Activated CD4-positive, alpha-beta T cell treated with anti-CD3 and anti-CD28 coated beads for 36 hours (primary cell): Measurements from ENCODE around the gene KRT2. TPM values are rescaled to one million over a fixed set of nuclear protein-coding genes. Genes with fewer than 3 reads are reported as not detected.

Source experiments
- ATAC-seq: fragments of 200-7000 bp; cut with Tn5 transposase; one replicate; pipeline ENCODE4 v1.10.0; 2021; ENCODE audit warnings: mild to moderate bottlenecking, moderate library complexity
- CTCF ChIA-PET: fragments of 350-600 bp; sonication (Branson Sonifier 250); formaldehyde crosslinking; loops from one replicate; lab custom pipeline; 2021; ENCODE audit warnings: antibody characterized with exemption; lab: Charles Lee
- POLR2A ChIA-PET: fragments of 350-600 bp; sonication (Branson Sonifier 250); formaldehyde crosslinking; loops from one replicate; lab custom pipeline; 2021; ENCODE audit warnings: antibody characterized with exemption, inconsistent platforms; lab: Charles Lee
- DNase-seq: peaks from one replicate; pipeline ENCODE4 v3.0.0-alpha.2; 2020
- H3K27ac Mint-ChIP-seq: one replicate; pipeline ENCODE4 v1.8.0; 2021; ENCODE audit warnings: mixed read lengths
- H3K27me3 Mint-ChIP-seq: one replicate; pipeline ENCODE4 v1.8.0; 2021; ENCODE audit warnings: mixed read lengths
- H3K36me3 Mint-ChIP-seq: one replicate; pipeline ENCODE4 v1.8.0; 2021; ENCODE audit warnings: low read depth, mixed read lengths
- H3K4me1 Mint-ChIP-seq: one replicate; pipeline ENCODE4 v1.8.0; 2021; ENCODE audit warnings: mixed read lengths
- H3K4me3 Mint-ChIP-seq: one replicate; pipeline ENCODE4 v1.8.0; 2021; ENCODE audit warnings: mild to moderate bottlenecking, moderate library complexity, mixed read lengths
- H3K9me3 Mint-ChIP-seq: one replicate; pipeline ENCODE4 v1.8.0; 2021; ENCODE audit warnings: low read depth, mixed read lengths
- intact Hi-C, 2 experiments: fragments of 100-400 bp; cut with DNase I in 1 of 2; cut with micrococcal nuclease in 1 of 2; formaldehyde crosslinking; loops; one replicate each; pipeline versions ENCODE4 v1.14.2 to v1.15.1; 2022 to 2024; cut with DNase I, micrococcal nuclease
- total RNA-seq, 2 experiments: library from RNA; stranded (reverse); gene quantifications; one replicate each; pipeline ENCODE4 v1.2.3, GENCODE V29; 2021

KRT2 gene
- total RNA-seq, 2 experiments from 2014 or later = not detected

GRCh38 chr12:52662093-52662917, 10.3 kb upstream of the KRT2 start:
- DNase-seq = no peak
- Mint-ChIP-seq H3K4me1 (no peaks in the 10 kb centered on the region), H3K27me3 (no peaks in the 10 kb centered on the region), H3K36me3 (no peaks in the 10 kb centered on the region), H3K27ac (no peak overlapping the region), H3K4me3 (no peak overlapping the region), H3K9me3 (no peaks in the 10 kb centered on the region)
- ChIA-PET POLR2A (no interaction called here), CTCF (interaction anchor here (0.7 kb wide), 1 partner anchor 208 kb away, joined by 3 read pairs; no protein-coding TSS in a partner anchor)
- intact Hi-C loops = no loop called here
- ATAC-seq = no peak

DNA sequence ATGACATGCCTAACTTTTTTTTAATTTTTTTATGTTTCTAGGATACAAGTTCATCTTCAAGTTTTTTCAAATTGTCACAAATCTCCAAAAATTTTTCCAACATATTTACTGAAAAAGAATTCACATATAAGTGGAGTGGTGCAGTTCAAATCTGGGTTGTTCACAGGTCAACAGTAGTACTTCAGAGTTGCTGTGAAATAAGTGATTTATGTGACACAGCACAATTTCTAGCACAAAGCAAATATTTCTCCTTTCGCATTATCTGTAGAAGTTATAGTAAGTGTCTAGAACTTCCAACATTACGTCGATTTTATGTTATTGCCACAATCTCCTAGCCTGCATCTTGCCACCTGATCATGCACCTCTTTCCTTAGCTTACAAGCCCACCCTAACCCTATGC, 9.7 kb upstream of the KRT2 start:
- H3K27me3 Mint-ChIP-seq = no peaks in the 10 kb centered on the region
- H3K36me3 Mint-ChIP-seq = no peaks in the 10 kb centered on the region
- H3K27ac Mint-ChIP-seq = no peak overlapping the region
- H3K4me1 Mint-ChIP-seq = peaks cover 2% of the 10 kb centered on the region
- CTCF ChIA-PET = interaction anchor here (0.7 kb wide), 1 partner anchor 209 kb away, joined by 3 read pairs; no protein-coding TSS in a partner anchor
- no peak overlapping the region for H3K4me3 Mint-ChIP-seq
- DNase-seq (no peak), ATAC-seq (no peak)
- H3K9me3 Mint-ChIP-seq = no peaks in the 10 kb centered on the region
- POLR2A ChIA-PET = no interaction called here
- intact Hi-C loops = no loop called here

GRCh38 chr12:52660934-52661499, 9.0 kb upstream of the KRT2 start:
- no peak overlapping the region for H3K4me3 Mint-ChIP-seq
- DNase-seq = no peak
- intact Hi-C loops = no loop called here
- CTCF ChIA-PET = interaction anchor here (1.3 kb wide), 1 partner anchor 204 kb away, joined by 4 read pairs; no protein-coding TSS in a partner anchor
- H3K27ac Mint-ChIP-seq = no peak overlapping the region
- POLR2A ChIA-PET = interaction anchor here (0.6 kb wide), 1 partner anchor 1837 kb away, joined by 5 read pairs; no protein-coding TSS in a partner anchor
- H3K36me3 Mint-ChIP-seq = no peaks in the 10 kb centered on the region
- peaks cover 6% of the 10 kb centered on the region for H3K4me1 Mint-ChIP-seq
- H3K9me3 Mint-ChIP-seq = no peaks in the 10 kb centered on the region
- no peaks in the 10 kb centered on the region for H3K27me3 Mint-ChIP-seq
- ATAC-seq = no peak

DNA sequence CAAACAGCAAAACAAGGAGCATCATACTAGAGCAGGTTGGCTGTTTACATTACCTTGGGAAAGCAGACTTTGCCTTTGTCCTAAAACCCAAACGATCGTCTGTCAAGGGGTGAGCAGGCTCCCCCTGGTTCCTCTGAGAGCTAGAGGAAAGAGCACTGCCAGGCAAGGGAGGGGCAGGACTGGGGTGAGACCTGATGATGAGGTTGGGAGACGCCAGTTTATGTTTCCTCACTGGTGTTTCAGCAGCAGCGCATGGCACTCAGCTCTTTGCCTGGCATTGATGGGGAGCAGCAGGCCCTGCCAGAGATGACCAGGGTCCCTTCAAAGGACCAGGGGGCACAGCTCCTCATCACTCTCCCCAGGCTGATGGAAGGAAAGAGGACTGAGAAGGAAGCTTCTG, 7.9 kb upstream of the KRT2 start:
- ATAC-seq (no peak), DNase-seq (no peak)
- CTCF ChIA-PET = interaction anchor here (0.7 to 1.3 kb wide), 2 partner anchors 206 to 312 kb away, joined by 4 read pairs; no protein-coding TSS in a partner anchor
- intact Hi-C loops = no loop called here
- no peak overlapping the region for H3K4me3 Mint-ChIP-seq
- H3K27ac Mint-ChIP-seq = no peak overlapping the region
- POLR2A ChIA-PET = interaction anchor here (0.9 kb wide), 1 partner anchor 75 kb away, joined by 4 read pairs; no protein-coding TSS in a partner anchor
- H3K4me1 Mint-ChIP-seq = peaks cover 9% of the 10 kb centered on the region
- no peaks in the 10 kb centered on the region for H3K9me3 Mint-ChIP-seq
- H3K36me3 Mint-ChIP-seq = no peaks in the 10 kb centered on the region
- no peaks in the 10 kb centered on the region for H3K27me3 Mint-ChIP-seq

DNA sequence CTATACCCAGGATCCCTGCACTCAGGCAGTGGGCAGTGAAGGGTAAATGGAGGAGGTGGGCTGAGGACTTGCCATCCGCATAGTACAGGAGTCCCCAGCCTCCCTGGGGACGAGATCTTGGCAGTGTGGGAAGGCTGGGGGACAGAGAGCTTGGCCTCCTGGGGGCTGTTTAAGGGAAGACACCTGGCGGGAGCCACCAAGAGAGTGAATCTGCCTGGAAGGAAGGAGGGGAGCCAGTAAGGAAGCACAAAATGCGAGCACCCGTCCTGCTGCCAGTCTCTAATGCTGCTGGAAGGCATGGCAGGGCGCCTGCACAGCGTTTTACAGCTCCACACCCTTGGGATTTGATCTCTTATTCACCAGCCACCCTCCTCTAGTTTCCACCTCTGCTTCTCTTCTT, 7.4 kb upstream of the KRT2 start:
- intact Hi-C loops = no loop called here
- no peak for ATAC-seq
- H3K9me3 Mint-ChIP-seq = no peaks in the 10 kb centered on the region
- ChIA-PET CTCF (interaction anchor here (0.7 kb wide), 1 partner anchor 311 kb away, joined by 4 read pairs; no protein-coding TSS in a partner anchor), POLR2A (interaction anchor here (0.9 kb wide), 1 partner anchor 75 kb away, joined by 4 read pairs; no protein-coding TSS in a partner anchor)
- no peaks in the 10 kb centered on the region for H3K27me3 Mint-ChIP-seq
- no peak for DNase-seq
- no peaks in the 10 kb centered on the region for H3K36me3 Mint-ChIP-seq
- no peak overlapping the region for H3K4me3 Mint-ChIP-seq
- H3K27ac Mint-ChIP-seq = no peak overlapping the region
- peaks cover 12% of the 10 kb centered on the region for H3K4me1 Mint-ChIP-seq

GRCh38 chr12:52658196-52658595, 6.2 kb upstream of the KRT2 start:
- Mint-ChIP-seq H3K27ac (no peak overlapping the region), H3K4me3 (no peak overlapping the region), H3K4me1 (peaks cover 12% of the 10 kb centered on the region), H3K36me3 (no peaks in the 10 kb centered on the region), H3K27me3 (no peaks in the 10 kb centered on the region), H3K9me3 (no peaks in the 10 kb centered on the region)
- DNase-seq = no peak
- intact Hi-C loops = no loop called here
- POLR2A ChIA-PET = no interaction called here
- no peak for ATAC-seq
- CTCF ChIA-PET = no interaction called here

GRCh38 chr12:52657250-52657902, 5.4 kb upstream of the KRT2 start:
- ATAC-seq (no peak), DNase-seq (no peak)
- ChIA-PET POLR2A (no interaction called here), CTCF (interaction anchor here (0.6 to 0.7 kb wide), 2 partner anchors 82 to 202 kb away, joined by 3 read pairs; no protein-coding TSS in a partner anchor)
- Mint-ChIP-seq H3K4me3 (no peak overlapping the region), H3K27ac (no peak overlapping the region), H3K36me3 (no peaks in the 10 kb centered on the region), H3K27me3 (no peaks in the 10 kb centered on the region), H3K9me3 (no peaks in the 10 kb centered on the region), H3K4me1 (peaks cover 12% of the 10 kb centered on the region)
- intact Hi-C loops = no loop called here

DNA sequence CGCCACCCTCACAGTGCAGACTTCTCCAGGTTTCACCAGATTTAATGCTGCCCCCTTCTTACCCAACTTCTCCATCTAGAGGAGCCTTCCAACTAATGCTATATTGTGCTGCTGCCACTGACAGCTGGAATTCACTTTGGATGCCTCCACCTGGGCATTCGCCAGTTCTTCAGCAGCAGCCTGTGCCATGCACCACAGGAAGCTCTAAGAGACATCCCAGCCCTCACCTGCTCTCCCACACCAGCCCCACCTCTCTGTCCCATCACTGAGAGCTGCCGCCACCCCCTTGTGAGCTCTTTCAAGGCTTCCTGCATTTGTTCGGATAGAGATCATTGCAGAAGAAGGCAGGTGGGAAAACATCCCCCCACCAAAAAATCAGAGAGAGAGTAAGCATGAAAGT, 4.6 kb upstream of the KRT2 start:
- Mint-ChIP-seq H3K4me3 (no peak overlapping the region), H3K27me3 (no peaks in the 10 kb centered on the region), H3K4me1 (peaks cover 12% of the 10 kb centered on the region), H3K9me3 (no peaks in the 10 kb centered on the region), H3K36me3 (no peaks in the 10 kb centered on the region), H3K27ac (no peak overlapping the region)
- ChIA-PET CTCF (interaction anchor here (0.7 kb wide), 2 partner anchors 9 to 78 kb away, joined by 3 to 4 read pairs; no protein-coding TSS in a partner anchor), POLR2A (no interaction called here)
- no peak for ATAC-seq
- intact Hi-C loops = no loop called here
- DNase-seq = no peak

DNA sequence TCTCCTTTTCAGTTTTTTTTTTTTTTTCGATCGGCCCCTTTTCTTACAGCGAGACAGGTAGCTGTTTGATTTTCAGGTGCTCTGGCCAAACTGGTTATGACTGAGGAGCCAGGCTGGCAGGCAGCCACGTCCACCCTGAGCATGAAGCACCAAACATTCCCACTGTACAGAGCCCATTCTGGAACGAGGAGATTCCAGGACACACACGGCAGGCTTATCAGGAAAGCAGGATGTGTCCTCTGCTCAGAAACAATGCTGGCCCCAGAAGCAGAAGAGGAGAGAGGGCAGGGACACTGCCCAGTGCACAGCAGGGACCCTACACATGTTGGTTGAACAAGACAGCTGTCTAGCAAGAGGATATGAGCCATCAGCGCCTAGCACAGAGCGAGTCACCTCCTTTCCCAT, 3.7 kb upstream of the KRT2 start:
- Mint-ChIP-seq H3K27ac (no peak overlapping the region), H3K4me3 (no peak overlapping the region), H3K4me1 (peaks cover 12% of the 10 kb centered on the region), H3K27me3 (no peaks in the 10 kb centered on the region), H3K9me3 (no peaks in the 10 kb centered on the region), H3K36me3 (no peaks in the 10 kb centered on the region)
- POLR2A ChIA-PET = no interaction called here
- no peak for DNase-seq
- no peak for ATAC-seq
- CTCF ChIA-PET = interaction anchor here (0.7 kb wide), 2 partner anchors 10 to 77 kb away, joined by 3 to 4 read pairs; no protein-coding TSS in a partner anchor
- intact Hi-C loops = no loop called here

DNA sequence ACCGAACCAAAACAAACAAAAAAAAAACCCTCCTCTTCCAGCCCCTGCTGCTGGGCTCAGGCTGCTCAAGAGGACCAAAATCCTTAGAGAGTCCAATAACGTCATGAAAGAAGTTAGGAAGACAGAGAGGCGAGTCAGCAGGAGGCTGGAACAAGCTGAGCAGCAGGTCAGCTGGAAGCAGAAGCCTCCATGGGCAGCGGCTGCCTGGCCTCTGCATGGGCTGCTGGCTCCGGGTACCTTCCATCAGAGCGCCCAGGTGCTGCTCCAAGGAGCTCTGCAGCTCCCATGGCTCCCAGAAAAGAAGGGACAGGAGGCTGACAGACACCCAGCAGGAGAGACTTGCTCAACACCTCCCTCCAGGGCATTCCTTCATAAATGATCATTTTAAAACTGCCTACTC, 3.2 kb upstream of the KRT2 start:
- no peaks in the 10 kb centered on the region for H3K27me3 Mint-ChIP-seq
- no peak overlapping the region for H3K4me3 Mint-ChIP-seq
- H3K9me3 Mint-ChIP-seq = no peaks in the 10 kb centered on the region
- ChIA-PET POLR2A (no interaction called here), CTCF (no interaction called here)
- no peaks in the 10 kb centered on the region for H3K36me3 Mint-ChIP-seq
- H3K27ac Mint-ChIP-seq = no peak overlapping the region
- intact Hi-C loops = no loop called here
- no peak for DNase-seq
- no peak for ATAC-seq
- peaks cover 13% of the 10 kb centered on the region for H3K4me1 Mint-ChIP-seq

DNA sequence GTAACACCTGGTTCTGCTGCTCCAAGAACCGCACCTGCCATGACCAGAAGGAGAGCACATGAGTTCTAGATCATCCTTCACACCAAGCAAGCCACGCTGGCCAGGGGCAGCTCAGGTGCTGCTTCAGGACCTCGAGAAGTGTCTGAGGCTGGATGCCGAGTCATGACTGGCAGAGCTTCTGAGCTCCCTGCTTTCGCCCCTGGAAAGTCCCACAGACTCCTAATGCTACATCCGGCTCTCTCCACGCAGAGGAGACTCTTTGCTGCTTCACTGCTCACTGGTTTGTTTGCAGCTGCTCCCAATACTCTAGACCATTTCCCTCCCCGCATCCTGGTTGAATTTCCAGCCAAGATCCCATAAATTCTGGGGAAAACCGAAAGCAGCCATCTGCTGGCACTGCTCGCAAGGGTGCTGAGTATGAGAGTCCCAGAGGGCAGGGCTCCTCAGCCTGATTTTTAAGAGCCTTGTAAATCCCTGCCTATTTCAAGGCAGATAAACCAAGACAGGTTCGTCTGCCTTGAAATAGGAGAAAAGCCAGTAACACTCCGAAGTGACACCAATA, 1.4 kb downstream of the KRT2 start:
- CTCF ChIA-PET = interaction anchor here (0.7 kb wide), 1 partner anchor 973 kb away, joined by 4 read pairs; no protein-coding TSS in a partner anchor
- DNase-seq (no peak), ATAC-seq (no peak)
- intact Hi-C loops = no loop called here
- Mint-ChIP-seq H3K27ac (no peak overlapping the region), H3K4me1 (peaks cover 46% of the 10 kb centered on the region), H3K36me3 (no peaks in the 10 kb centered on the region), H3K27me3 (no peaks in the 10 kb centered on the region), H3K9me3 (no peaks in the 10 kb centered on the region), H3K4me3 (no peak overlapping the region)
- POLR2A ChIA-PET = no interaction called here
